Sigmoid colon (tissue), 4 donors: ENCODE data around the gene GUCA2B.

Source experiments
- EP300 ChIP-seq, 4 donors: sonication (generic); formaldehyde crosslinking; IDR thresholded peaks; one replicate each; pipeline ENCODE4 v1.6.1; 2017; ENCODE audit warnings: antibody characterized with exemption in 4 of 4
- POLR2A ChIP-seq, 2 donors: fragments of 450-650 bp; IDR thresholded peaks; one replicate each; pipeline ENCODE4 v1.6.1; 2016; ENCODE audit warnings: antibody characterized with exemption in 2 of 2, mild to moderate bottlenecking in 2 of 2, moderate library complexity in 2 of 2
- POLR2AphosphoS5 ChIP-seq, 4 donors: sonication (generic); formaldehyde crosslinking; IDR thresholded peaks; one replicate each; pipeline ENCODE4 v1.6.1; 2017; ENCODE audit warnings: antibody characterized with exemption in 4 of 4
- TF ChIP-seq, protein P1 (sequence below), 4 experiments: fragments of 450-650 bp in 3 of 4; fragments of 200-600 bp in 1 of 4; IDR thresholded peaks; one replicate each; pipeline ENCODE4 v1.5.1; 2016 to 2019; ENCODE audit warnings: antibody characterized with exemption in 4 of 4, mild to moderate bottlenecking in 3 of 4, moderate library complexity in 2 of 4

DNA sequence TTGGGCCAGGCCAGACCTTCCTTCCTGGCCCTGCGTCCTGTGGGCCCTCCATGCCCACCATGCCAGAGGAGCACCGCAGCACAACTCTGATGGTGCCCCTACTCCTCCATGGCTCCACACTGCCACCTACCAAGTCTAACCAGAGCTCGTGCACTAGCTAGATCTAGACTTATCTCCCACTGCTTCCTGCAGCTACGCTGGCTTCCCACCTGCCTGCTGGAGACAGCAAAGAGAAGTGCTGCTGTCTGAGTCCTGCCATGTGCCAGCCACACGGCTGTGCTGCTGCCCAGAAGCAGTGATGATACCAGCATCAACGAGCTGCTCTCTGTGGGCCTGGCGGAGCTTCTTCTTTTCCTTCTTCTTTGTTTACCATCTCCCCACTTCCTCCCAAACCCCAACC lies 4.5 kb downstream of the GUCA2B start:
- TF ChIP-seq, protein P1, sequence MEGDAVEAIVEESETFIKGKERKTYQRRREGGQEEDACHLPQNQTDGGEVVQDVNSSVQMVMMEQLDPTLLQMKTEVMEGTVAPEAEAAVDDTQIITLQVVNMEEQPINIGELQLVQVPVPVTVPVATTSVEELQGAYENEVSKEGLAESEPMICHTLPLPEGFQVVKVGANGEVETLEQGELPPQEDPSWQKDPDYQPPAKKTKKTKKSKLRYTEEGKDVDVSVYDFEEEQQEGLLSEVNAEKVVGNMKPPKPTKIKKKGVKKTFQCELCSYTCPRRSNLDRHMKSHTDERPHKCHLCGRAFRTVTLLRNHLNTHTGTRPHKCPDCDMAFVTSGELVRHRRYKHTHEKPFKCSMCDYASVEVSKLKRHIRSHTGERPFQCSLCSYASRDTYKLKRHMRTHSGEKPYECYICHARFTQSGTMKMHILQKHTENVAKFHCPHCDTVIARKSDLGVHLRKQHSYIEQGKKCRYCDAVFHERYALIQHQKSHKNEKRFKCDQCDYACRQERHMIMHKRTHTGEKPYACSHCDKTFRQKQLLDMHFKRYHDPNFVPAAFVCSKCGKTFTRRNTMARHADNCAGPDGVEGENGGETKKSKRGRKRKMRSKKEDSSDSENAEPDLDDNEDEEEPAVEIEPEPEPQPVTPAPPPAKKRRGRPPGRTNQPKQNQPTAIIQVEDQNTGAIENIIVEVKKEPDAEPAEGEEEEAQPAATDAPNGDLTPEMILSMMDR (IDR thresholded peaks at IDR 0.05) = no peak
- TF ChIP-seq POLR2A (IDR thresholded peaks at IDR 0.05) (no peak), EP300 (IDR thresholded peaks at IDR 0.05) (no peak), POLR2AphosphoS5 (IDR thresholded peaks at IDR 0.05) (no peak)
